Keratinocyte (primary cell): ENCODE results near the gene CLHC1. TPM values are rescaled to one million over a fixed set of nuclear protein-coding genes. Genes with fewer than 3 reads are reported as not detected.

ENCODE experiments used
- DNase-seq: peaks from one replicate; pipeline ENCODE4 v3.0.0-alpha.2; 2011; ENCODE audit warnings: low read depth, missing footprints, low spot score
- FAIRE-seq: peaks from 2 replicates; lab custom pipeline; 2011; peaks lifted over from hg19 to GRCh38; lab: Jason Lieb, UNC
- H2AFZ ChIP-seq: 2 replicates; pipeline ENCODE4 v1.6.0; 2012; ENCODE audit warnings: low read length, control low read depth, inconsistent platforms; ENCODE audit not compliant: control insufficient read depth
- H3K27ac ChIP-seq: 2 replicates; pipeline ENCODE4 v1.5.1; 2011; ENCODE audit warnings: low read length; ENCODE audit not compliant: control insufficient read depth, insufficient read depth
- H3K27me3 ChIP-seq: 3 replicates; pipeline ENCODE4 v1.6.0; 2011; ENCODE audit warnings: low read length; ENCODE audit not compliant: control insufficient read depth, insufficient read depth; ENCODE audit errors: extremely low read depth
- H3K36me3 ChIP-seq, 2 experiments: 2 replicates in 1 of 2; 3 replicates in 1 of 2; pipeline ENCODE4 v1.5.1; 2011; ENCODE audit warnings: low read length in 2 of 2, mild to moderate bottlenecking in 1 of 2; ENCODE audit not compliant: control insufficient read depth in 2 of 2, insufficient read depth in 2 of 2; ENCODE audit errors: extremely low read depth in 1 of 2
- H3K4me1 ChIP-seq: 3 replicates; pipeline ENCODE4 v1.5.1; 2011; ENCODE audit warnings: low read length; ENCODE audit not compliant: control insufficient read depth, insufficient read depth; ENCODE audit errors: extremely low read depth
- H3K4me2 ChIP-seq: 3 replicates; pipeline ENCODE4 v1.6.0; 2011; ENCODE audit warnings: low read depth, low read length; ENCODE audit not compliant: control insufficient read depth, insufficient read depth; ENCODE audit errors: extremely low read depth
- H3K4me3 ChIP-seq, 3 experiments: fragments of 200-600 bp in 1 of 3; sonication (generic) in 1 of 3; 2 replicates in 2 of 3; 3 replicates in 1 of 3; pipeline ENCODE4 v1.5.1; 2011 to 2016; ENCODE audit warnings: low read length in 3 of 3, mild to moderate bottlenecking in 3 of 3, control low read depth in 2 of 3, inconsistent platforms in 1 of 3, low read depth in 1 of 3, mixed read lengths in 1 of 3, mixed run types in 1 of 3, moderate library complexity in 1 of 3; ENCODE audit not compliant: control insufficient read depth in 2 of 3, insufficient read depth in 2 of 3; ENCODE audit errors: extremely low read depth in 1 of 3
- H3K79me2 ChIP-seq: 2 replicates; pipeline ENCODE4 v1.6.0; 2012; ENCODE audit warnings: low read length; ENCODE audit not compliant: control insufficient read depth, insufficient read depth
- H3K9ac ChIP-seq: 3 replicates; pipeline ENCODE4 v1.6.0; 2011; ENCODE audit warnings: low read length; ENCODE audit not compliant: control insufficient read depth, insufficient read depth; ENCODE audit errors: extremely low read depth
- H3K9me1 ChIP-seq: 3 replicates; pipeline ENCODE4 v1.6.0; 2011; ENCODE audit warnings: low read length; ENCODE audit not compliant: control insufficient read depth, insufficient read depth; ENCODE audit errors: extremely low read depth
- H3K9me3 ChIP-seq: 2 replicates; pipeline ENCODE4 v1.5.1; 2012; ENCODE audit warnings: low read depth, low read length; ENCODE audit not compliant: control insufficient read depth
- H4K20me1 ChIP-seq: 3 replicates; pipeline ENCODE4 v1.6.0; 2011; ENCODE audit warnings: low read length; ENCODE audit not compliant: control insufficient read depth, insufficient read depth; ENCODE audit errors: extremely low read depth
- EZH2 ChIP-seq: IDR thresholded peaks from one replicate; pipeline ENCODE4 v1.6.1; 2012; ENCODE audit warnings: inconsistent platforms, mild to moderate bottlenecking, low read length, moderate library complexity
- dilution Hi-C: fragments of 300-500 bp; cut with MboI; formaldehyde crosslinking; loops from one replicate; pipeline ENCODE4 v1.7.0; 2020; ENCODE audit warnings: low sequenced_read_pairs; ENCODE audit not compliant: extremely low pct_ligation_motif_present
- polyA plus RNA-seq, 5 experiments: library from polyadenylated mRNA; depleted of rRNA in 3 of 5; stranded (reverse) in 3 of 5; stranded (forward) in 1 of 5; unstranded in 1 of 5; fragments of >200 nt; gene quantifications; 1 replicate in 1 of 5; 2 replicates in 3 of 5; 3 replicates in 1 of 5; pipeline versions ENCODE4 v1.2.1 to v1.2.3, GENCODE V29; 2011 to 2012; ENCODE audit warnings: missing spikeins in 2 of 5, low read depth in 1 of 5, low replicate concordance in 1 of 5
- TF ChIP-seq, protein P1 (sequence below), 3 experiments: IDR thresholded peaks in 1 of 3; conservative IDR thresholded peaks in 1 of 3; optimal IDR thresholded peaks in 1 of 3; 2 replicates in 2 of 3; 3 replicates in 1 of 3; pipeline versions ENCODE3 to v1.5.1; 2011; ENCODE audit warnings: low read length in 3 of 3, mild to moderate bottlenecking in 3 of 3, moderate library complexity in 2 of 3, control low read depth in 1 of 3, inconsistent platforms in 1 of 3; ENCODE audit not compliant: insufficient read depth in 2 of 3; ENCODE audit errors: extremely low read depth in 1 of 3

CLHC1 gene
- polyA plus RNA-seq, 1 donor (not counting 4 experiments of a cell fraction or from before 2014, with no cell fraction given), result 15.2 TPM

DNA sequence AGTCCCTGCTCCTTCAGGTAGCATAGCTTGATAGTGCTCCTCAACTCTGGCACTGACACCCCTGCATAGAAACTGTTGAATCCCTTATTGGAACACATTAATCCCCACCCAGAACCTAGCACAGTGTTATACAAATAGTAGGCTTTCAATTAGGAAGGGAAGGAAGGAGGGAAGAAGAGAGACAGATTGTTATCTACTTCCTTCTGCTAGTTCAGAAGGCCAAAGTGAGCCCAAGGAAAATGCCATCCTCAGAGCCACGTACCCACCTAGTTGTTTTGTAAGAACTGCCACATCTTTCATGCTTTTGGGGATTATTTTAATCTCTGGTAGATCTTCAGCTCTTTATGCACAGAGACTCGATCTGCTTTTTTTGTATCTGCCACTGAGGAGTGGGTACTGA is 75.1 kb downstream of the CLHC1 start:
- DNase-seq (no peak), FAIRE-seq (no peak)
- Histone ChIP-seq H3K9me3 (no peaks in the 10 kb centered on the region), H3K9me1 (no peaks in the 10 kb centered on the region), H3K27me3 (no peaks in the 10 kb centered on the region), H3K79me2 (no peaks in the 10 kb centered on the region), H3K4me1 (peaks cover 67% of the 10 kb centered on the region), H3K27ac (no peak overlapping the region), H3K4me2 (no peak overlapping the region), H3K36me3 (no peaks in the 10 kb centered on the region), H2AFZ (no peak overlapping the region), H3K4me3 (no peak overlapping the region), H3K9ac (no peak overlapping the region), H4K20me1 (no peaks in the 10 kb centered on the region)
- TF ChIP-seq, protein P1, sequence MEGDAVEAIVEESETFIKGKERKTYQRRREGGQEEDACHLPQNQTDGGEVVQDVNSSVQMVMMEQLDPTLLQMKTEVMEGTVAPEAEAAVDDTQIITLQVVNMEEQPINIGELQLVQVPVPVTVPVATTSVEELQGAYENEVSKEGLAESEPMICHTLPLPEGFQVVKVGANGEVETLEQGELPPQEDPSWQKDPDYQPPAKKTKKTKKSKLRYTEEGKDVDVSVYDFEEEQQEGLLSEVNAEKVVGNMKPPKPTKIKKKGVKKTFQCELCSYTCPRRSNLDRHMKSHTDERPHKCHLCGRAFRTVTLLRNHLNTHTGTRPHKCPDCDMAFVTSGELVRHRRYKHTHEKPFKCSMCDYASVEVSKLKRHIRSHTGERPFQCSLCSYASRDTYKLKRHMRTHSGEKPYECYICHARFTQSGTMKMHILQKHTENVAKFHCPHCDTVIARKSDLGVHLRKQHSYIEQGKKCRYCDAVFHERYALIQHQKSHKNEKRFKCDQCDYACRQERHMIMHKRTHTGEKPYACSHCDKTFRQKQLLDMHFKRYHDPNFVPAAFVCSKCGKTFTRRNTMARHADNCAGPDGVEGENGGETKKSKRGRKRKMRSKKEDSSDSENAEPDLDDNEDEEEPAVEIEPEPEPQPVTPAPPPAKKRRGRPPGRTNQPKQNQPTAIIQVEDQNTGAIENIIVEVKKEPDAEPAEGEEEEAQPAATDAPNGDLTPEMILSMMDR (optimal IDR thresholded peaks at IDR 0.05 in 1 of 3, IDR thresholded peaks at IDR 0.05 in 1 of 3, conservative IDR thresholded peaks at IDR 0.05 in 1 of 3; ENCODE audit: extremely low read depth in 1 of 3, insufficient read depth in 2 of 3, low read length in 3 of 3), result no peak
- no peak for TF ChIP-seq EZH2
- dilution Hi-C loops, result loop anchor here (25.0 kb wide), 1 partner anchor 120 kb away; no protein-coding TSS in a partner anchor

DNA sequence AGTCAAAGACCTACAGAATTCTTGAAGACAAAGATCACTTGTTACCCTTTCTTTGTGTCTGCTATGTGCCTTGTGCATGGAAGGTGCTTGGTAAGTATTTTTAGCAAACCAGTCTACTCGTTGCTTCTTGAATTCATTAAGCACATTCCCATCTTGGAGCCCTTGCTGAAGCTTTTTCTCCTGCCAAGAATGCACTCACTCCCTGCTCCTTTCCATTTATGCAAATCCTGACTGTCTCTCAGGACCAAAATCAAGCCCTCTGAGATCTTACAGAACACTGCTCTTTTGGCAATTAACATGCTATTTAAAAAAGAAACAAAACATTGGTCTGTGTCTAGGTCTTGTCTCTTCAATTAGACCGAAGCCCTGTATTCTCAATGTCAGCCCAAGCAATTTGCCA is 75.8 kb downstream of the CLHC1 start:
- dilution Hi-C loops, result loop anchor here (25.0 kb wide), 1 partner anchor 119 kb away; no protein-coding TSS in a partner anchor
- DNase-seq, result no peak
- FAIRE-seq, result no peak
- Histone ChIP-seq H3K9me1 (no peaks in the 10 kb centered on the region), H4K20me1 (no peaks in the 10 kb centered on the region), H3K4me2 (no peak overlapping the region), H3K4me1 (peaks cover 62% of the 10 kb centered on the region), H3K36me3 (no peaks in the 10 kb centered on the region), H3K4me3 (no peak overlapping the region), H3K9ac (no peak overlapping the region), H3K27ac (no peak overlapping the region), H3K27me3 (no peaks in the 10 kb centered on the region), H3K9me3 (no peaks in the 10 kb centered on the region), H2AFZ (no peak overlapping the region), H3K79me2 (no peaks in the 10 kb centered on the region)
- TF ChIP-seq EZH2, result no peak
- TF ChIP-seq, protein P1 (optimal IDR thresholded peaks at IDR 0.05 in 1 of 3, IDR thresholded peaks at IDR 0.05 in 1 of 3, conservative IDR thresholded peaks at IDR 0.05 in 1 of 3; ENCODE audit: extremely low read depth in 1 of 3, insufficient read depth in 2 of 3, low read length in 3 of 3), result no peak
